GM12878 (cell line): ENCODE measurements around the gene DIP2C. TPM values are rescaled to one million over a fixed set of nuclear protein-coding genes. Genes with fewer than 3 reads are reported as not detected.

Experiments
- ATAC-seq: fragments of 200-7000 bp; cut with Tn5 transposase; 3 replicates; pipeline ENCODE4 v1.9.1; 2020; ENCODE audit warnings: mild to moderate bottlenecking, moderate library complexity
- BruUV-seq: library from RNA; stranded (reverse); fragments of 400-500 nt; replicated peaks from 2 replicates; lab custom pipeline; 2021; lab: Mats Ljungman, UMichigan
- CTCF ChIA-PET: fragments of 300-600 bp; sonication (Branson Sonifier 250); formaldehyde crosslinking; extraction: SDS; loops from one replicate; lab custom pipeline; 2021; ENCODE audit warnings: inconsistent platforms; lab: Yijun Ruan, JAX
- POLR2A ChIA-PET: fragments of 350-600 bp; formaldehyde crosslinking; extraction: SDS; loops from one replicate; lab custom pipeline; 2021; ENCODE audit warnings: inconsistent platforms; lab: Charles Lee
- RAD21 ChIA-PET: fragments of 300-600 bp; sonication (Branson Sonifier 250); formaldehyde crosslinking; loops from one replicate; lab custom pipeline; 2023; ENCODE audit warnings: antibody characterized with exemption; ENCODE audit not compliant: unreplicated experiment; lab: Charles Lee
- SMC1A ChIA-PET: fragments of 300-600 bp; sonication (Branson Sonifier 250); formaldehyde crosslinking; loops from one replicate; lab custom pipeline; 2023; ENCODE audit not compliant: unreplicated experiment, uncharacterized antibody; lab: Charles Lee
- DNase-seq: peaks from one replicate; pipeline ENCODE4 v3.0.0-alpha.2; 2011; ENCODE audit warnings: low read depth, low spot score
- FAIRE-seq: peaks from 3 replicates; lab custom pipeline; 2011; peaks lifted over from hg19 to GRCh38; lab: Jason Lieb, UNC
- H2AFZ ChIP-seq: 2 replicates; pipeline ENCODE4 v1.6.0; 2011; ENCODE audit warnings: low read depth, low read length, control low read depth; ENCODE audit not compliant: control insufficient read depth
- H3K27ac ChIP-seq: 2 replicates; pipeline ENCODE4 v1.5.1; 2011; ENCODE audit warnings: control low read depth; ENCODE audit not compliant: control insufficient read depth, insufficient read depth
- H3K27me3 ChIP-seq, 2 experiments: replicated peaks in 1 of 2; 2 replicates each; pipeline versions ENCODE4 v1.6.0 to v1.6.1; 2011; ENCODE audit warnings: low read length in 1 of 2; ENCODE audit not compliant: control insufficient read depth in 2 of 2, insufficient read depth in 2 of 2
- H3K36me3 ChIP-seq, 2 experiments: 2 replicates each; pipeline ENCODE4 v1.5.1; 2011; ENCODE audit warnings: low read length in 1 of 2; ENCODE audit not compliant: control insufficient read depth in 2 of 2, insufficient read depth in 2 of 2
- H3K4me1 ChIP-seq: 2 replicates; pipeline ENCODE4 v1.6.1; 2011; ENCODE audit warnings: mild to moderate bottlenecking, low read length, moderate library complexity, mixed read lengths; ENCODE audit not compliant: control insufficient read depth, insufficient read depth
- H3K4me2 ChIP-seq: 2 replicates; pipeline ENCODE4 v1.6.0; 2011; ENCODE audit warnings: control low read depth; ENCODE audit not compliant: control insufficient read depth, insufficient read depth
- H3K4me3 ChIP-seq: fragments of 200-600 bp; sonication (generic); 2 replicates; pipeline ENCODE4 v1.5.1; 2016
- H3K79me2 ChIP-seq: 2 replicates; pipeline ENCODE4 v1.6.0; 2011; ENCODE audit warnings: low read length; ENCODE audit not compliant: control insufficient read depth, insufficient read depth
- H3K9ac ChIP-seq: 2 replicates; pipeline ENCODE4 v1.8.0; 2011; ENCODE audit warnings: low read length, control low read depth, mixed read lengths; ENCODE audit not compliant: control insufficient read depth, insufficient read depth
- H3K9me3 ChIP-seq: replicated peaks from 3 replicates; pipeline ENCODE4 v1.5.1; 2011; ENCODE audit warnings: mild to moderate bottlenecking, low read length; ENCODE audit not compliant: control insufficient read depth, insufficient read depth
- H4K20me1 ChIP-seq: 2 replicates; pipeline ENCODE4 v1.6.0; 2011; ENCODE audit not compliant: control insufficient read depth, insufficient read depth
- ASH2L ChIP-seq: fragments of 300-600, 200-600 bp; sonication (generic); IDR thresholded peaks from 2 replicates; pipeline ENCODE4 v1.6.1; 2017; ENCODE audit warnings: low read depth, mild to moderate bottlenecking, borderline replicate concordance
- EP300 ChIP-seq, 2 experiments: fragments of 150-350 bp in 1 of 2; IDR thresholded peaks; 2 replicates each; pipeline ENCODE4 v1.6.1; 2011 to 2012; ENCODE audit warnings: low read depth in 2 of 2, low read length in 2 of 2, borderline replicate concordance in 1 of 2, improper control_type of control experiment in 1 of 2, inconsistent platforms in 1 of 2; ENCODE audit not compliant: control insufficient read depth in 1 of 2
- FOXK2 ChIP-seq: fragments of 450-650 bp; IDR thresholded peaks from 2 replicates; pipeline ENCODE4 v1.6.1; 2017; ENCODE audit warnings: mild to moderate bottlenecking, moderate library complexity
- HDAC6 ChIP-seq: fragments of 200-600 bp; sonication (generic); IDR thresholded peaks from one replicate; pipeline ENCODE4 v1.8.0; 2017; ENCODE audit warnings: antibody characterized with exemption; ENCODE audit not compliant: unreplicated experiment
- KLF5 ChIP-seq: fragments of 450-650 bp; IDR thresholded peaks from 2 replicates; pipeline ENCODE4 v1.6.1; 2014; ENCODE audit warnings: mild to moderate bottlenecking; ENCODE audit not compliant: partially characterized antibody
- LARP7 ChIP-seq: fragments of 450-650 bp; IDR thresholded peaks from 2 replicates; pipeline ENCODE4 v1.6.1; 2017; ENCODE audit warnings: mild to moderate bottlenecking
- NRF1 ChIP-seq: conservative IDR thresholded peaks from 2 replicates; pipeline ENCODE4 v1.6.1; 2011; ENCODE audit warnings: mild to moderate bottlenecking, low read depth, low read length, improper control_type of control experiment
- POLR2AphosphoS2 ChIP-seq: IDR thresholded peaks from 2 replicates; pipeline ENCODE4 v1.6.1; 2011; ENCODE audit warnings: low read depth, mild to moderate bottlenecking, low read length, improper control_type of control experiment, moderate library complexity
- RUNX3 ChIP-seq: IDR thresholded peaks from 2 replicates; pipeline ENCODE4 v1.6.1; 2012; ENCODE audit warnings: low read length, inconsistent platforms
- SMAD5 ChIP-seq: IDR thresholded peaks from 2 replicates; pipeline ENCODE4 v1.6.1; 2016; ENCODE audit warnings: antibody characterized with exemption, low read depth
- SREBF1 ChIP-seq: IDR thresholded peaks from 2 replicates; pipeline ENCODE4 v1.6.1; 2012; ENCODE audit warnings: mild to moderate bottlenecking, low read length
- WGBS: methylation state at CpG from one replicate; pipeline ENCODE4 v1.1.6; 2016; ENCODE audit warnings: low lambda C conversion rate; ENCODE audit not compliant: insufficient replicate concordance, insufficient coverage; ENCODE audit errors: missing lambda C conversion rate; 5-methylcytosine and 5-hydroxymethylcytosine counted together
- in situ Hi-C: fragments of 300-500 bp; cut with MboI; formaldehyde crosslinking; loops from 9 replicates; pipeline ENCODE4 v1.14.3; 2018; ENCODE audit warnings: mixed read lengths
- intact Hi-C: fragments of 100-400 bp; cut with micrococcal nuclease; formaldehyde crosslinking; loops from one replicate; pipeline ENCODE4 v1.14.2; 2022; ENCODE audit not compliant: unreplicated experiment
- polyA plus RNA-seq, 11 experiments: library from polyadenylated mRNA; depleted of rRNA in 4 of 11; unstranded in 6 of 11; stranded (reverse) in 5 of 11; fragments of >200 nt; fragmentation: Nextera tagmentation in 4 of 11; fragmentation: Illumina TruSeq in 1 of 11; extraction: Ambion mirVana in 4 of 11; extraction: Trizol in 1 of 11; gene quantifications; 1 replicate in 1 of 11; 2 replicates in 10 of 11; pipeline versions ENCODE4 v1.2.1 to v1.2.3, GENCODE V29; 2011 to 2016; ENCODE audit warnings: inconsistent platforms in 2 of 11, missing spikeins in 2 of 11, low read depth in 1 of 11
- total RNA-seq, 4 experiments: library from RNA; depleted of rRNA in 3 of 4; stranded (reverse); fragments of >200 nt in 3 of 4; fragmentation: Illumina TruSeq in 1 of 4; extraction: Trizol in 1 of 4; gene quantifications; 2 replicates each; pipeline versions ENCODE4 v1.2.1 to v1.2.3, GENCODE V29; 2013 to 2021
- TF ChIP-seq, protein P1 (sequence below): IDR thresholded peaks from 2 replicates; pipeline ENCODE4 v1.6.1; 2012; ENCODE audit warnings: improper control_type of control experiment, low read depth, low read length; ENCODE audit not compliant: insufficient replicate concordance
- TF ChIP-seq, protein P2 (sequence below): fragments of 450-650 bp; formaldehyde crosslinking; IDR thresholded peaks from 2 replicates; pipeline ENCODE4 v1.4.0; 2022; ENCODE audit warnings: mild to moderate bottlenecking, moderate library complexity

Gene DIP2C
- total and polyA plus RNA-seq, 10 of the 15 experiments (the other 5 are each of a cell fraction or from before 2014, with no cell fraction given): 0.01 to 0.10 (median 0.06) TPM

DNA sequence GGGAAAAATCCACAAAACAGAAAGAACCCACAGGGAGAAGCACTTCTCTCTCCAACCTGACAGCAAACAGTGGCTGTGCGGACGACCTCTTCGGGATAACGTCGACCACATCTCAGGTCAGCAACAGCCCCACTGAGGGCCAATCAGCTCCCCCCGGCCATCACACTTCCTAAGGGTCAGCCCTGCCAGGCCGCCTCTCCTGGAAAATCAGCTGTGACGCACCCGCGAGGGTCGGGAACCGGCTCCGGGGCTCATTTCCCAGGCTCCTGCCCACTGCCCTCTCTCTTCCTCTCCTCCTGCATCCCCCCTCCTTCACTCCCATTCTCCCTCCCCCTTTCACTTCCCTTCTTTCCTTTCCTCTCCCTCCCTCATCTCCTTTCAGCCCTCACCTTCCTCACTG lies 118.3 kb downstream of the DIP2C start (continued):
- TF ChIP-seq, protein P1, sequence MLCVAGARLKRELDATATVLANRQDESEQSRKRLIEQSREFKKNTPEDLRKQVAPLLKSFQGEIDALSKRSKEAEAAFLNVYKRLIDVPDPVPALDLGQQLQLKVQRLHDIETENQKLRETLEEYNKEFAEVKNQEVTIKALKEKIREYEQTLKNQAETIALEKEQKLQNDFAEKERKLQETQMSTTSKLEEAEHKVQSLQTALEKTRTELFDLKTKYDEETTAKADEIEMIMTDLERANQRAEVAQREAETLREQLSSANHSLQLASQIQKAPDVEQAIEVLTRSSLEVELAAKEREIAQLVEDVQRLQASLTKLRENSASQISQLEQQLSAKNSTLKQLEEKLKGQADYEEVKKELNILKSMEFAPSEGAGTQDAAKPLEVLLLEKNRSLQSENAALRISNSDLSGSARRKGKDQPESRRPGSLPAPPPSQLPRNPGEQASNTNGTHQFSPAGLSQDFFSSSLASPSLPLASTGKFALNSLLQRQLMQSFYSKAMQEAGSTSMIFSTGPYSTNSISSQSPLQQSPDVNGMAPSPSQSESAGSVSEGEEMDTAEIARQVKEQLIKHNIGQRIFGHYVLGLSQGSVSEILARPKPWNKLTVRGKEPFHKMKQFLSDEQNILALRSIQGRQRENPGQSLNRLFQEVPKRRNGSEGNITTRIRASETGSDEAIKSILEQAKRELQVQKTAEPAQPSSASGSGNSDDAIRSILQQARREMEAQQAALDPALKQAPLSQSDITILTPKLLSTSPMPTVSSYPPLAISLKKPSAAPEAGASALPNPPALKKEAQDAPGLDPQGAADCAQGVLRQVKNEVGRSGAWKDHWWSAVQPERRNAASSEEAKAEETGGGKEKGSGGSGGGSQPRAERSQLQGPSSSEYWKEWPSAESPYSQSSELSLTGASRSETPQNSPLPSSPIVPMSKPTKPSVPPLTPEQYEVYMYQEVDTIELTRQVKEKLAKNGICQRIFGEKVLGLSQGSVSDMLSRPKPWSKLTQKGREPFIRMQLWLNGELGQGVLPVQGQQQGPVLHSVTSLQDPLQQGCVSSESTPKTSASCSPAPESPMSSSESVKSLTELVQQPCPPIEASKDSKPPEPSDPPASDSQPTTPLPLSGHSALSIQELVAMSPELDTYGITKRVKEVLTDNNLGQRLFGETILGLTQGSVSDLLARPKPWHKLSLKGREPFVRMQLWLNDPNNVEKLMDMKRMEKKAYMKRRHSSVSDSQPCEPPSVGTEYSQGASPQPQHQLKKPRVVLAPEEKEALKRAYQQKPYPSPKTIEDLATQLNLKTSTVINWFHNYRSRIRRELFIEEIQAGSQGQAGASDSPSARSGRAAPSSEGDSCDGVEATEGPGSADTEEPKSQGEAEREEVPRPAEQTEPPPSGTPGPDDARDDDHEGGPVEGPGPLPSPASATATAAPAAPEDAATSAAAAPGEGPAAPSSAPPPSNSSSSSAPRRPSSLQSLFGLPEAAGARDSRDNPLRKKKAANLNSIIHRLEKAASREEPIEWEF: no peak
- TF ChIP-seq RUNX3 (no peak), FOXK2 (no peak), POLR2AphosphoS2 (no peak), EP300 (IDR thresholded peaks at IDR 0.05; ENCODE audit: borderline replicate concordance in 1 of 2, control insufficient read depth in 1 of 2, low read depth in 2 of 2, low read length in 2 of 2) (no peak), KLF5 (no peak)

DNA sequence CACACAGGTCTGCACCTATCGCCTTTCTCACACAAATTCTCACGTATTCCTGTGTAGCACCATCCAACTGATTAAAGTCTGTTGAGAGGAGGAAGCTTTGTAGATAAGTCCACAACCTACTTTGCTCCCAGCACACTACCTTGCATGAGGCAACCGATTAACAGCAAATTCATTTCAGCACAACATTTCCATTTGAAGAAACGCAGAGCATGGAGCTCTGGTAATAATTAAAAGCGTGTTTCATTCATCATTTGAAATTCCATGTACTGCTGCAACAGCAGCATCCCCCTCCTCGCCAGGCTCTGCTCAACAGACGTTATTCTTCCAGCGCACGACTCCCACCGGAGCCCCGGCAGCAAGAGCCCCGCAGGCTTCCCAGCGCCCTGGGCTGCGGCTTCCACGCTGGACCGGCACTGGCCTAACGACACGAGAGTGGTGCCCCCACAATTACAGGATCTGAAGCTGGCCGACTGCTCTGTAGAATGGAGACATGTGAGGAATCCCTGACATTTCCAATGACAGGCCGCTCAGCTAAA lies 118.8 kb downstream of the DIP2C start:
- intact Hi-C loops: no loop called here
- Histone ChIP-seq H3K9ac (no peak overlapping the region), H3K79me2 (no peaks in the 10 kb centered on the region), H4K20me1 (no peaks in the 10 kb centered on the region), H3K4me3 (no peak overlapping the region), H2AFZ (no peak overlapping the region), H3K4me2 (no peak overlapping the region), H3K9me3 (peaks cover 3% of the 10 kb centered on the region; the same call in 1 of the 3 replicates), H3K4me1 (no peaks in the 10 kb centered on the region), H3K36me3 (no peaks in the 10 kb centered on the region), H3K27me3 (peaks cover 0 to 1% of the 10 kb centered on the region in 2 experiments; a peak in 1 of 4 replicates), H3K27ac (no peak overlapping the region)
- no TSS peak for BruUV-seq
- 68% methylated on average over 20 of the region's 20 CpGs for WGBS
- CTCF ChIA-PET: no interaction called here
- in situ Hi-C loops: no loop called here
- POLR2A ChIA-PET: no interaction called here
- DNase-seq (no peak), ATAC-seq (no peak), FAIRE-seq (no peak)
- RAD21 ChIA-PET: no interaction called here
- SMC1A ChIA-PET: no interaction called here
- no peak for TF ChIP-seq ASH2L
- no peak for TF ChIP-seq SREBF1
- TF ChIP-seq, protein P2, sequence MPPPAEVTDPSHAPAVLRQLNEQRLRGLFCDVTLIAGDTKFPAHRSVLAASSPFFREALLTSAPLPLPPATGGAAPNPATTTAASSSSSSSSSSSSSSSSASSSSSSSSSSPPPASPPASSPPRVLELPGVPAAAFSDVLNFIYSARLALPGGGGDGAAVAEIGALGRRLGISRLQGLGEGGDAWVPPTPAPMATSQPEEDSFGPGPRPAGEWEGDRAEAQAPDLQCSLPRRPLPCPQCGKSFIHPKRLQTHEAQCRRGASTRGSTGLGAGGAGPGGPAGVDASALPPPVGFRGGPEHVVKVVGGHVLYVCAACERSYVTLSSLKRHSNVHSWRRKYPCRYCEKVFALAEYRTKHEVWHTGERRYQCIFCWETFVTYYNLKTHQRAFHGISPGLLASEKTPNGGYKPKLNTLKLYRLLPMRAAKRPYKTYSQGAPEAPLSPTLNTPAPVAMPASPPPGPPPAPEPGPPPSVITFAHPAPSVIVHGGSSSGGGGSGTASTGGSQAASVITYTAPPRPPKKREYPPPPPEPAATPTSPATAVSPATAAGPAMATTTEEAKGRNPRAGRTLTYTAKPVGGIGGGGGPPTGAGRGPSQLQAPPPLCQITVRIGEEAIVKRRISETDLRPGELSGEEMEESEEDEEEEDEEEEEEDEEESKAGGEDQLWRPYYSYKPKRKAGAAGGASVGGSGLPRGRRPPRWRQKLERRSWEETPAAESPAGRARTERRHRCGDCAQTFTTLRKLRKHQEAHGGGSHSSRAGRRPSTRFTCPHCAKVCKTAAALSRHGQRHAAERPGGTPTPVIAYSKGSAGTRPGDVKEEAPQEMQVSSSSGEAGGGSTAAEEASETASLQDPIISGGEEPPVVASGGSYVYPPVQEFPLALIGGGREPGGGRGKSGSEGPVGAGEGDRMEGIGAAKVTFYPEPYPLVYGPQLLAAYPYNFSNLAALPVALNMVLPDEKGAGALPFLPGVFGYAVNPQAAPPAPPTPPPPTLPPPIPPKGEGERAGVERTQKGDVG (CRISPR knock-in tag): no peak
- no peak for TF ChIP-seq LARP7
- TF ChIP-seq HDAC6: no peak
- TF ChIP-seq SMAD5: no peak
- TF ChIP-seq NRF1: no peak
